NT2/D1 (cell line): ENCODE data around the gene BHLHE23.

ENCODE experiments used
- DNase-seq: peaks from one replicate; pipeline ENCODE4 v3.0.0-alpha.2; 2011; ENCODE audit warnings: low read depth, low spot score
- H3K27me3 ChIP-seq: 2 replicates; pipeline ENCODE4 v1.6.0; 2011; ENCODE audit warnings: mild to moderate bottlenecking; ENCODE audit not compliant: insufficient read length, insufficient read depth
- H3K36me3 ChIP-seq: 2 replicates; pipeline ENCODE4 v1.6.1; 2011; ENCODE audit warnings: mild to moderate bottlenecking, low read length, mixed read lengths; ENCODE audit not compliant: insufficient read depth, insufficient read length
- H3K4me1 ChIP-seq: 2 replicates; pipeline ENCODE4 v1.5.1; 2011; ENCODE audit not compliant: insufficient read depth, insufficient read length
- H3K4me3 ChIP-seq: 2 replicates; pipeline ENCODE4 v1.5.1; 2011; ENCODE audit warnings: low read depth; ENCODE audit not compliant: insufficient read length
- H3K9ac ChIP-seq: 2 replicates; pipeline ENCODE4 v1.6.0; 2011; ENCODE audit warnings: low read depth; ENCODE audit not compliant: insufficient read length
- H3K9me3 ChIP-seq: 2 replicates; pipeline ENCODE4 v1.5.1; 2011; ENCODE audit warnings: mild to moderate bottlenecking, low read length; ENCODE audit not compliant: insufficient read depth
- SUZ12 ChIP-seq: IDR thresholded peaks from 2 replicates; pipeline ENCODE4 v1.6.1; 2011; ENCODE audit not compliant: insufficient read length, insufficient read depth; ENCODE audit errors: extremely low read depth
- YY1 ChIP-seq: IDR thresholded peaks from 2 replicates; pipeline ENCODE4 v1.6.1; 2011; ENCODE audit not compliant: insufficient read length, insufficient read depth
- ZNF274 ChIP-seq: IDR thresholded peaks from 2 replicates; pipeline ENCODE4 v1.6.1; 2011; ENCODE audit warnings: mild to moderate bottlenecking, low read depth, low read length

BHLHE23 gene

GRCh38 chr20:62983210-62983609 is 23.6 kb downstream of the BHLHE23 start:
- no peak for DNase-seq
- Histone ChIP-seq H3K9ac (no peak overlapping the region), H3K4me1 (peaks cover 35% of the 10 kb centered on the region), H3K36me3 (no peaks in the 10 kb centered on the region), H3K27me3 (peaks cover 6% of the 10 kb centered on the region), H3K4me3 (no peak overlapping the region), H3K9me3 (no peaks in the 10 kb centered on the region)
- TF ChIP-seq SUZ12 (no peak), YY1 (no peak), ZNF274 (no peak)

GRCh38 chr20:62982124-62983075 is 24.4 kb downstream of the BHLHE23 start:
- Histone ChIP-seq H3K4me3 (no peak overlapping the region), H3K27me3 (peaks cover 6% of the 10 kb centered on the region), H3K36me3 (no peaks in the 10 kb centered on the region), H3K4me1 (peaks cover 35% of the 10 kb centered on the region), H3K9me3 (no peaks in the 10 kb centered on the region), H3K9ac (no peak overlapping the region)
- TF ChIP-seq YY1 (no peak), ZNF274 (no peak), SUZ12 (no peak)
- no peak for DNase-seq

DNA sequence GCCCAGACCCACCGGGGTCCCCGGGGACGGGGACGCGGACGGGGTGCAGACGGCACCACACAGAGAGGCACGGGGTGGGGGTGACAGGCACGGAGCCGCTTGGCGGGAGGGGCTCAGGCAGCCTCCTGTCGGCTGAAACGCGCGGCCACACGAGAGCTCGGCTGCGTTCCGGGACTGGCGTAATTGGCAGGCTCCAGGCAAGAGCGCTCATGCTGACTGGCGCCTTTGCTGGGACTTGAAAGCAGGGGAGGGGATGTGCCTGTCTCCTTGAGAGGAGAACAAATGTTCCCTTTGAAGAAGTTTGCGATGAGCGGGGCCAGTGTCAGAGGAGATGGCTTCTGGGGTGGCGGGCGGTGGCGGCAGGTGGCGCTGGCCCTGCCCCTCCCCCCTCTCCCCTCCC is 25.8 kb downstream of the BHLHE23 start:
- H3K27me3 ChIP-seq: peaks cover 11% of the 10 kb centered on the region
- DNase-seq: no peak

GRCh38 chr20:62980380-62980960 is 26.3 kb downstream of the BHLHE23 start:
- DNase-seq: no peak
- Histone ChIP-seq H3K4me1 (peaks cover 29% of the 10 kb centered on the region), H3K9me3 (no peaks in the 10 kb centered on the region), H3K4me3 (no peak overlapping the region), H3K27me3 (peaks cover 13% of the 10 kb centered on the region), H3K9ac (no peak overlapping the region), H3K36me3 (no peaks in the 10 kb centered on the region)
- TF ChIP-seq YY1: no peak
- TF ChIP-seq SUZ12: no peak
- no peak for TF ChIP-seq ZNF274

More for the DNA sequence above, 25.8 kb downstream of the BHLHE23 start:
- no peak overlapping the region for H3K9ac ChIP-seq
- TF ChIP-seq SUZ12: no peak
- no peak for TF ChIP-seq YY1
- TF ChIP-seq ZNF274: no peak
- no peaks in the 10 kb centered on the region for H3K36me3 ChIP-seq
- H3K9me3 ChIP-seq: no peaks in the 10 kb centered on the region
- H3K4me3 ChIP-seq: no peak overlapping the region
- peaks cover 31% of the 10 kb centered on the region for H3K4me1 ChIP-seq

GRCh38 chr20:62979876-62980373 is 26.8 kb downstream of the BHLHE23 start:
- no peak for DNase-seq
- H3K9me3 ChIP-seq: no peaks in the 10 kb centered on the region
- H3K27me3 ChIP-seq: peaks cover 19% of the 10 kb centered on the region
- no peaks in the 10 kb centered on the region for H3K36me3 ChIP-seq
- no peak overlapping the region for H3K4me3 ChIP-seq
- H3K9ac ChIP-seq: no peak overlapping the region
- TF ChIP-seq SUZ12 (no peak), YY1 (no peak), ZNF274 (no peak)
- peaks cover 33% of the 10 kb centered on the region for H3K4me1 ChIP-seq

DNA sequence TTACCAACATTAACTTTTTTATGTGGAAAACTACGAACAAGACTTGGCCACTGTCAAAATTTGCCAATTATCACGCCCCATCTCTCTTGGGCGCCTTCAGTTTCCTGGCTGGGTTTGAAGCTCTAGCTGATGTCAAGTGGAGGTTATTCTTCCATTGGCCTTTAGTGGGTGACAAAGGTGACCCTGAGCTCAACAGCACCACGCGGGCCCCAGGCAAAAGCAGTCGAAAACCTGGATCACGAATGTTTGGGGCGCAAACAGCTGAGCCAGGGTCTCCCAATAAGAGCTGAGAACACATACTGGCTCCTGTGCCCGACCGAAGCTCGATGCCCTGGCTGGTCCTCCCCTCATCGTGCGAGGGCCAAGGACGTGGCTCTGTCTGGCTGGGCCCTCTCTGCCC is 27.5 kb downstream of the BHLHE23 start:
- Histone ChIP-seq H3K4me1 (peaks cover 37% of the 10 kb centered on the region), H3K4me3 (no peak overlapping the region), H3K9ac (no peak overlapping the region), H3K9me3 (no peaks in the 10 kb centered on the region), H3K36me3 (no peaks in the 10 kb centered on the region), H3K27me3 (peaks cover 25% of the 10 kb centered on the region)
- TF ChIP-seq YY1: no peak
- TF ChIP-seq SUZ12: no peak
- TF ChIP-seq ZNF274: no peak
- no peak for DNase-seq

DNA sequence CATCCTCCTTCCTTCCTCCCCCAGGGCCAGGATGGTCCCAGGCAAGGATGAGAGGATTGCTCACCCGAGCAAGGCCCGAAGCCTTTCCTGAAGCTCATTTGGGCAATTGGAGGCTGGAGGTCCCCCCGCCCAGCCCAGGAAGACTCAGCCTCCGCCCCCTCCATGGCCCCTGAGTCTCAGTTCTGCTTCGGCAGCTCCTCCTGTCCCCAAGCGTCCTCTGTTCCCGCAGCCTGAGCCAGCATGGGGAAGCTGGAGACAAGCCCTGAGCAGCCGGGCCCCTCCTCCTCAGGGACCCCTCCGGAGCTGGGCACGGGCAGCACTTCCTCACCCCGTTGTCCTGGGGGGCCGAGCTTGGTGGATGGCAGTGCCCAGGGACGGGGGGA is 28.2 kb downstream of the BHLHE23 start:
- peaks cover 34% of the 10 kb centered on the region for H3K4me1 ChIP-seq
- H3K9ac ChIP-seq: peak overlapping the region; percentile 12
- H3K9me3 ChIP-seq: no peaks in the 10 kb centered on the region
- H3K4me3 ChIP-seq: no peak overlapping the region
- H3K27me3 ChIP-seq: peaks cover 30% of the 10 kb centered on the region
- DNase-seq: no peak
- TF ChIP-seq YY1: no peak
- TF ChIP-seq ZNF274: no peak
- no peak for TF ChIP-seq SUZ12
- H3K36me3 ChIP-seq: no peaks in the 10 kb centered on the region
